K562 (cell line): ENCODE results near the gene HTR4. TPM values are rescaled to one million over a fixed set of nuclear protein-coding genes. Genes with fewer than 3 reads are reported as not detected.

Source experiments
- ATAC-seq: fragments of 200-7000 bp; cut with Tn5 transposase; 3 replicates; pipeline ENCODE4 v1.9.1; 2020; ENCODE audit warnings: moderate library complexity
- BruUV-seq: library from RNA; stranded (reverse); fragments of 400-500 nt; replicated peaks from 2 replicates; lab custom pipeline; 2021; lab: Mats Ljungman, UMichigan
- CTCF ChIA-PET: fragments of 300-600 bp; formaldehyde crosslinking; extraction: SDS; loops from one replicate; lab custom pipeline; 2021; ENCODE audit warnings: low intra/inter-chr PET ratio; lab: Yijun Ruan, JAX
- POLR2A ChIA-PET: fragments of 300-600, 350-650 bp; sonication (Branson Sonifier 250); formaldehyde crosslinking; extraction: SDS; loops from one replicate; lab custom pipeline; 2021; ENCODE audit warnings: antibody characterized with exemption, inconsistent platforms; lab: Yijun Ruan, JAX
- DNase-seq, 4 experiments: peaks; one replicate each; pipeline versions ENCODE4 v3.0.0 to v3.0.0-alpha.2; 2011 to 2018; ENCODE audit warnings: low spot score in 3 of 4, mixed read lengths in 3 of 4; ENCODE audit errors: extremely low read depth in 1 of 4
- FAIRE-seq: peaks from 2 replicates; lab custom pipeline; 2011; peaks lifted over from hg19 to GRCh38; lab: Jason Lieb, UNC
- H2AFZ ChIP-seq: 2 replicates; pipeline ENCODE4 v1.6.0; 2011; ENCODE audit warnings: low read depth, low read length, control low read depth, inconsistent platforms
- H3K27ac ChIP-seq: fragments of 200-600 bp; 3 replicates; pipeline ENCODE4 v1.8.0; 2011; ENCODE audit warnings: low read depth, mild to moderate bottlenecking, control low read depth, inconsistent platforms, low read length, moderate library complexity, mixed read lengths; ENCODE audit errors: extremely low read depth
- H3K27me3 ChIP-seq, 2 experiments: fragments of 300-600 bp in 1 of 2; 2 replicates in 1 of 2; 3 replicates in 1 of 2; pipeline versions ENCODE4 v1.6.0 to v1.8.0; 2011; ENCODE audit warnings: inconsistent platforms in 2 of 2, low read length in 2 of 2, mild to moderate bottlenecking in 1 of 2, mixed read lengths in 1 of 2, moderate library complexity in 1 of 2; ENCODE audit not compliant: control insufficient read depth in 2 of 2, insufficient read depth in 2 of 2
- H3K36me3 ChIP-seq: fragments of 300-600 bp; 3 replicates; pipeline ENCODE4 v1.8.0; 2011; ENCODE audit warnings: mild to moderate bottlenecking, low read length, inconsistent platforms; ENCODE audit not compliant: control insufficient read depth, insufficient read depth
- H3K4me1 ChIP-seq, 2 experiments: fragments of 200-600 bp in 1 of 2; replicated peaks in 1 of 2; 2 replicates in 1 of 2; 3 replicates in 1 of 2; pipeline versions ENCODE4 v1.5.1 to v1.8.0; 2011; ENCODE audit warnings: inconsistent platforms in 2 of 2, low read length in 2 of 2, mild to moderate bottlenecking in 1 of 2, mixed read lengths in 1 of 2, moderate library complexity in 1 of 2; ENCODE audit not compliant: control insufficient read depth in 2 of 2, insufficient read depth in 2 of 2
- H3K4me2 ChIP-seq: 2 replicates; pipeline ENCODE4 v1.6.1; 2011; ENCODE audit warnings: low read length, control low read depth, inconsistent platforms, mixed read lengths; ENCODE audit not compliant: insufficient read depth
- H3K4me3 ChIP-seq: fragments of 200-600 bp; sonication (generic), shearing (Covaris generic); 2 replicates; pipeline ENCODE4 v1.5.1; 2016; ENCODE audit warnings: control low read depth, inconsistent platforms
- H3K79me2 ChIP-seq: fragments of 200-600 bp; 3 replicates; pipeline ENCODE4 v1.8.0; 2011; ENCODE audit warnings: low read length, inconsistent platforms; ENCODE audit not compliant: control insufficient read depth, insufficient read depth
- H3K9ac ChIP-seq, 2 experiments: 2 replicates each; pipeline versions ENCODE4 v1.6.0 to v1.6.1; 2011; ENCODE audit warnings: low read depth in 2 of 2, low read length in 2 of 2, control low read depth in 1 of 2, inconsistent platforms in 1 of 2, mild to moderate bottlenecking in 1 of 2, mixed read lengths in 1 of 2; ENCODE audit not compliant: insufficient read depth in 1 of 2
- H3K9me1 ChIP-seq: one replicate; pipeline ENCODE4 v1.6.0; 2011; ENCODE audit warnings: inconsistent platforms, mild to moderate bottlenecking, low read length, moderate library complexity; ENCODE audit not compliant: control insufficient read depth, insufficient read depth
- H3K9me3 ChIP-seq: replicated peaks from 2 replicates; pipeline ENCODE4 v1.5.1; 2011; ENCODE audit warnings: low read depth, low read length, inconsistent platforms; ENCODE audit not compliant: control insufficient read depth, insufficient read depth
- H4K20me1 ChIP-seq: replicated peaks from 2 replicates; pipeline ENCODE4 v1.6.1; 2011; ENCODE audit warnings: low read length, inconsistent platforms, mixed read lengths; ENCODE audit not compliant: control insufficient read depth, insufficient read depth
- COPS2 ChIP-seq: fragments of 450-650 bp; conservative IDR thresholded peaks from 2 replicates; pipeline ENCODE4 v1.6.1; 2016; ENCODE audit warnings: mild to moderate bottlenecking, moderate library complexity
- ERF ChIP-seq: fragments of 450-650 bp; formaldehyde crosslinking; IDR thresholded peaks from 2 replicates; pipeline ENCODE4 v1.4.0; 2020; ENCODE audit warnings: mild to moderate bottlenecking, mixed read lengths
- EWSR1 ChIP-seq: fragments of 450-650 bp; IDR thresholded peaks from 2 replicates; pipeline ENCODE4 v1.6.1; 2018; ENCODE audit warnings: borderline replicate concordance, mild to moderate bottlenecking, low read depth, moderate library complexity; ENCODE audit not compliant: partially characterized antibody
- SIN3A ChIP-seq, 2 experiments: fragments of 150-350 bp in 1 of 2; IDR thresholded peaks; 2 replicates each; pipeline ENCODE4 v1.6.1; 2011 to 2016; ENCODE audit warnings: borderline replicate concordance in 2 of 2, low read depth in 2 of 2, low read length in 2 of 2, mild to moderate bottlenecking in 2 of 2, moderate library complexity in 2 of 2; ENCODE audit not compliant: control insufficient read depth in 1 of 2
- STAT5A ChIP-seq: IDR thresholded peaks from 2 replicates; pipeline ENCODE4 v1.6.1; 2012; ENCODE audit warnings: low read length, inconsistent platforms, borderline replicate concordance
- YY1 ChIP-seq, 3 experiments: IDR thresholded peaks; 2 replicates each; pipeline ENCODE4 v1.6.1; 2011; ENCODE audit warnings: low read length in 2 of 3, mild to moderate bottlenecking in 2 of 3, moderate library complexity in 2 of 3, borderline replicate concordance in 1 of 3, control low read depth in 1 of 3, low read depth in 1 of 3; ENCODE audit not compliant: insufficient read depth in 3 of 3, insufficient replicate concordance in 2 of 3, control insufficient read depth in 1 of 3, insufficient read length in 1 of 3; ENCODE audit errors: extremely low read depth in 1 of 3
- WGBS: fragments of 100-300 bp; shearing (Covaris generic); methylation state at CpG from one replicate; pipeline ENCODE4 v1.1.6; 2016; ENCODE audit warnings: low coverage, mixed read lengths; ENCODE audit not compliant: insufficient coverage; ENCODE audit errors: missing lambda C conversion rate; 5-methylcytosine and 5-hydroxymethylcytosine counted together
- in situ Hi-C: fragments of 300-500 bp; cut with MboI; formaldehyde crosslinking; loops from 4 replicates; pipeline ENCODE4 v1.15.0; 2018; ENCODE audit warnings: inconsistent platforms, mixed read lengths
- intact Hi-C: fragments of 100-400 bp; cut with micrococcal nuclease; formaldehyde crosslinking; loops from 2 replicates; pipeline ENCODE4 v1.14.2; 2022
- polyA plus RNA-seq, 8 experiments: library from polyadenylated mRNA; depleted of rRNA in 4 of 8; stranded (reverse) in 5 of 8; unstranded in 3 of 8; fragments of >200 nt; fragmentation: Nextera tagmentation in 2 of 8; fragmentation: Illumina TruSeq in 1 of 8; extraction: Ambion mirVana in 2 of 8; extraction: Trizol in 1 of 8; gene quantifications; 2 replicates each; pipeline versions ENCODE4 v1.2.1 to v1.2.3, GENCODE V29; 2011 to 2014; ENCODE audit warnings: inconsistent platforms in 1 of 8, missing spikeins in 1 of 8
- total RNA-seq, 7 experiments: library from RNA; depleted of rRNA in 6 of 7; stranded (reverse); fragments of >200 nt in 6 of 7; fragmentation: Illumina TruSeq in 2 of 7; extraction: Trizol in 2 of 7; gene quantifications; 2 replicates each; pipeline versions ENCODE4 v1.2.1 to v1.2.3, GENCODE V29; 2011 to 2021; ENCODE audit warnings: low replicate concordance in 1 of 7
- TF ChIP-seq, protein P1 (sequence below), 2 experiments: fragments of 450-650 bp in 1 of 2; IDR thresholded peaks; 2 replicates each; pipeline ENCODE4 v1.6.1; 2011 to 2017; ENCODE audit warnings: low read depth in 2 of 2, antibody characterized with exemption in 1 of 2, borderline replicate concordance in 1 of 2, low read length in 1 of 2, mild to moderate bottlenecking in 1 of 2, mixed read lengths in 1 of 2; ENCODE audit not compliant: control insufficient read depth in 1 of 2
- TF ChIP-seq, protein P2 (sequence below): conservative IDR thresholded peaks from 2 replicates; pipeline ENCODE4 v1.6.1; 2011; ENCODE audit warnings: low read depth, mild to moderate bottlenecking, low read length; ENCODE audit not compliant: control insufficient read depth

The HTR4 gene
- total and polyA plus RNA-seq, 9 of the 15 experiments (the other 6 are each of a cell fraction or from before 2014, with no cell fraction given): 0.13 TPM; not detected in 8

DNA sequence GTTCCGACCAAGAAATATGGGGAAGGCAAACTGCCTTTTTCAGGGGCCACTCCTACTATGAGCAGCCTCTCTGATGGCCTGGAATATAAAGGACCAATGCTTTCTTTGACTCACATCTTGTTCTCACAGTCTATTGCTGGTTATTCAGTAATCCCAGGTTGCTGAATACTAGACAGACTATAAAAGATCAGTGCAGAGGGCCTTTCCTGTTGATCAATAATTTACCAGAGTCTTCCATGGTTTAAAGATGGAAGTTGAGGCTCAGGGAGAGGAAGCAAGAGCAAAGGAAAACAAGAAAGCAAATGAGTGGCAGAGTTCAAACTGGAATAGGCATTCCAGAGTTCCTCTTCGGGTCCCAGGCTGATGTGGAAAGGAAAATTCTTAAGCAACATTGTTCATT is 207.7 kb downstream of the HTR4 start:
- Histone ChIP-seq H3K4me2 (no peak overlapping the region), H4K20me1 (no peaks in the 10 kb centered on the region), H3K79me2 (no peaks in the 10 kb centered on the region), H3K27me3 (no peaks in the 10 kb centered on the region), H2AFZ (no peak overlapping the region), H3K9me3 (no peaks in the 10 kb centered on the region), H3K4me3 (no peak overlapping the region), H3K9me1 (no peaks in the 10 kb centered on the region), H3K36me3 (peaks cover 12% of the 10 kb centered on the region; the same call in 1 of the 3 replicates), H3K4me1 (no peaks in the 10 kb centered on the region), H3K27ac (no peak overlapping the region), H3K9ac (no peak overlapping the region)
- ChIA-PET CTCF (interaction anchor here (2.8 to 3.5 kb wide), 2 partner anchors 240 to 285 kb away, joined by 10 to 33 read pairs; no protein-coding TSS in a partner anchor), POLR2A (no interaction called here)
- no peak for DNase-seq
- intact Hi-C loops (loop anchor here (10.0 kb wide), 1 partner anchor 592 kb away; no protein-coding TSS in a partner anchor), in situ Hi-C loops (loop anchor here (5.0 to 25.0 kb wide), 4 partner anchors 241 to 816 kb away; partner anchors contain the start of gene AFAP1L1)
- 0% methylated on average over 2 of the region's 2 CpGs for WGBS
- no peak for FAIRE-seq
- no TSS peak for BruUV-seq
- ATAC-seq: no peak
- TF ChIP-seq, protein P1, sequence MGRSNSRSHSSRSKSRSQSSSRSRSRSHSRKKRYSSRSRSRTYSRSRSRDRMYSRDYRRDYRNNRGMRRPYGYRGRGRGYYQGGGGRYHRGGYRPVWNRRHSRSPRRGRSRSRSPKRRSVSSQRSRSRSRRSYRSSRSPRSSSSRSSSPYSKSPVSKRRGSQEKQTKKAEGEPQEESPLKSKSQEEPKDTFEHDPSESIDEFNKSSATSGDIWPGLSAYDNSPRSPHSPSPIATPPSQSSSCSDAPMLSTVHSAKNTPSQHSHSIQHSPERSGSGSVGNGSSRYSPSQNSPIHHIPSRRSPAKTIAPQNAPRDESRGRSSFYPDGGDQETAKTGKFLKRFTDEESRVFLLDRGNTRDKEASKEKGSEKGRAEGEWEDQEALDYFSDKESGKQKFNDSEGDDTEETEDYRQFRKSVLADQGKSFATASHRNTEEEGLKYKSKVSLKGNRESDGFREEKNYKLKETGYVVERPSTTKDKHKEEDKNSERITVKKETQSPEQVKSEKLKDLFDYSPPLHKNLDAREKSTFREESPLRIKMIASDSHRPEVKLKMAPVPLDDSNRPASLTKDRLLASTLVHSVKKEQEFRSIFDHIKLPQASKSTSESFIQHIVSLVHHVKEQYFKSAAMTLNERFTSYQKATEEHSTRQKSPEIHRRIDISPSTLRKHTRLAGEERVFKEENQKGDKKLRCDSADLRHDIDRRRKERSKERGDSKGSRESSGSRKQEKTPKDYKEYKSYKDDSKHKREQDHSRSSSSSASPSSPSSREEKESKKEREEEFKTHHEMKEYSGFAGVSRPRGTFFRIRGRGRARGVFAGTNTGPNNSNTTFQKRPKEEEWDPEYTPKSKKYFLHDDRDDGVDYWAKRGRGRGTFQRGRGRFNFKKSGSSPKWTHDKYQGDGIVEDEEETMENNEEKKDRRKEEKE (IDR thresholded peaks at IDR 0.05; ENCODE audit: borderline replicate concordance in 1 of 2, control insufficient read depth in 1 of 2, low read depth in 2 of 2, low read length in 1 of 2): no peak
- TF ChIP-seq ERF (no peak), EWSR1 (no peak), STAT5A (no peak), COPS2 (no peak), YY1 (IDR thresholded peaks at IDR 0.05; ENCODE audit: borderline replicate concordance in 1 of 3, control insufficient read depth in 1 of 3, extremely low read depth in 1 of 3, insufficient read depth in 3 of 3, insufficient read length in 1 of 3, insufficient replicate concordance in 2 of 3, low read depth in 1 of 3, low read length in 2 of 3) (no peak), SIN3A (IDR thresholded peaks at IDR 0.05; ENCODE audit: borderline replicate concordance in 2 of 2, control insufficient read depth in 1 of 2, low read depth in 2 of 2, low read length in 2 of 2) (no peak)
- TF ChIP-seq, protein P2, sequence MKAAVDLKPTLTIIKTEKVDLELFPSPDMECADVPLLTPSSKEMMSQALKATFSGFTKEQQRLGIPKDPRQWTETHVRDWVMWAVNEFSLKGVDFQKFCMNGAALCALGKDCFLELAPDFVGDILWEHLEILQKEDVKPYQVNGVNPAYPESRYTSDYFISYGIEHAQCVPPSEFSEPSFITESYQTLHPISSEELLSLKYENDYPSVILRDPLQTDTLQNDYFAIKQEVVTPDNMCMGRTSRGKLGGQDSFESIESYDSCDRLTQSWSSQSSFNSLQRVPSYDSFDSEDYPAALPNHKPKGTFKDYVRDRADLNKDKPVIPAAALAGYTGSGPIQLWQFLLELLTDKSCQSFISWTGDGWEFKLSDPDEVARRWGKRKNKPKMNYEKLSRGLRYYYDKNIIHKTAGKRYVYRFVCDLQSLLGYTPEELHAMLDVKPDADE: no peak
